HG03457 (cell line): ENCODE data around the gene ABI3BP.

ENCODE experiments used
- ATAC-seq: cut with Tn5 transposase; IDR thresholded peaks from one replicate; pipeline ENCODE4 v1.9.1; 2021; ENCODE audit warnings: moderate number of reproducible peaks; ENCODE audit not compliant: unreplicated experiment

ABI3BP gene

GRCh38 chr3:100988080-100988479 is 5.1 kb downstream of the ABI3BP start:
- ATAC-seq = no peak

- ATAC-seq = no peak
These were observed 8.9 kb downstream of the ABI3BP start for GRCh38 chr3:100984308-100984707.

- ATAC-seq = no peak
These were observed 10.5 kb downstream of the ABI3BP start for GRCh38 chr3:100982710-100983109.

GRCh38 chr3:100981164-100981911 is 11.9 kb downstream of the ABI3BP start:
- ATAC-seq = no peak

GRCh38 chr3:100978011-100978659 is 15.1 kb downstream of the ABI3BP start:
- no peak for ATAC-seq

DNA sequence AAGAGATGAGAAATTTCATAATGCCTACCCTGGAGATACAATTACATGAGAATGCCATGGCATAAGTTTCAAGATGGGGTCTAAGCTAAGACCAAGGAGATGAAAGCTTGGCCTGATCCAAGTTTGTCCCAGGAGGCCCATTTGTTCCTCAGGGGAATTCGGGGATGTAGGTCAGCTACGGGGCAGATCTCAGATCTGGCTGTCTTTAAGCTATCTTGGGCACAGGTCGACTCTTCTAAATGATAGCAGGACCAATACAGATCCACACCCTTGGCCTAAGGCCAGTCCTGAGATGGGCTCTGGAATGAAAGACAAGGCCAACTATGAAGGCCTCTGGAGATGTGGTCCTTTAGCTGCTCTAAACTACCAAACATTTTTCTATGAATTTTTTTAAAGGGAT is 16.6 kb downstream of the ABI3BP start:
- no peak for ATAC-seq

DNA sequence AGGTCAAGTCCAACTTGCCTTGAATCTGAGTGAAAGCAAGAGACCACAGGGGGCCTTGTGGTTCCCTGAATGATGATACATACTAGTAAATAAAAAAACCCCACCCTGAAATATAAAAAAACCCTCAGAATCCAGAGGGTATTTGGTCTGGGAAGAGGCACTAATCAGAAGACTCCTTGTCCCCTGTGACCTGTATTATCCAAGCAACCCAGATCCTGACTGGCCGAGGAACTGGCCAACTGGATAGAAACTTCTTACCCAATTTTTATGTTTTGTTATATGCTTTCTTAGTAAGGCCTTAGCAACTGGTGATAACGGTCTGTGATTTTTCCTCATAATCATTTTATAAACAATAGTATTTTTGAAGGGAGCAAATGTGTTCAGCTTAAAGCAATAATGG is 17.5 kb downstream of the ABI3BP start:
- ATAC-seq = no peak

- ATAC-seq = no peak
These were observed 19.6 kb downstream of the ABI3BP start for GRCh38 chr3:100973594-100973993.

GRCh38 chr3:100972867-100973266 is 20.4 kb downstream of the ABI3BP start:
- ATAC-seq = no peak

- no peak for ATAC-seq
These were observed 20.8 kb downstream of the ABI3BP start for GRCh38 chr3:100972301-100972844.

- no peak for ATAC-seq
These were observed 21.4 kb downstream of the ABI3BP start for GRCh38 chr3:100971798-100972197.

DNA sequence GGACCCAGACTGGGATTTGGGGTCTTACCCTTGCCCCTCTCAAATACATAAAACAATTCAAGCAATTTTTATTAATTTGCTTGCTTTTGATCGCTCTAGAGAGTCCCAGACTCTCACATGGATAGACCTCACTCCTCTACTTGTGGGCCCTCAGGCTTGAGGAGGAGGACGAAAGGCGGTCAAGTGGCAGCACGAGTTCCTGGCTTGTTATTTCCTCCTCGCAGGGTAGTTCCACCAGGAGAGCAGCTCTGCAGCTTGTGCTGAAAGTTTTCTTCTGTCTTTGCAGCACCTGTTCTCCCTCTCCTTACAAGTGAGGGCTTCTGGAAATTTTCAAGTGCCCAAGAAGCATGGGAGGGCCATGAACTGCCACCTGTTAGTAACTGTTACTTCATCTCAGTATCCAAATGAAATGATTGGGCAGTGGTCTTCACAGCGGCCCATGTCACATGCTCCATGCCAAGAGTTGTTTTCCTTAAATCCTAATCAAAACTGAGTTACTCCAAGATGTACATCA is 22.7 kb downstream of the ABI3BP start:
- ATAC-seq = no peak

DNA sequence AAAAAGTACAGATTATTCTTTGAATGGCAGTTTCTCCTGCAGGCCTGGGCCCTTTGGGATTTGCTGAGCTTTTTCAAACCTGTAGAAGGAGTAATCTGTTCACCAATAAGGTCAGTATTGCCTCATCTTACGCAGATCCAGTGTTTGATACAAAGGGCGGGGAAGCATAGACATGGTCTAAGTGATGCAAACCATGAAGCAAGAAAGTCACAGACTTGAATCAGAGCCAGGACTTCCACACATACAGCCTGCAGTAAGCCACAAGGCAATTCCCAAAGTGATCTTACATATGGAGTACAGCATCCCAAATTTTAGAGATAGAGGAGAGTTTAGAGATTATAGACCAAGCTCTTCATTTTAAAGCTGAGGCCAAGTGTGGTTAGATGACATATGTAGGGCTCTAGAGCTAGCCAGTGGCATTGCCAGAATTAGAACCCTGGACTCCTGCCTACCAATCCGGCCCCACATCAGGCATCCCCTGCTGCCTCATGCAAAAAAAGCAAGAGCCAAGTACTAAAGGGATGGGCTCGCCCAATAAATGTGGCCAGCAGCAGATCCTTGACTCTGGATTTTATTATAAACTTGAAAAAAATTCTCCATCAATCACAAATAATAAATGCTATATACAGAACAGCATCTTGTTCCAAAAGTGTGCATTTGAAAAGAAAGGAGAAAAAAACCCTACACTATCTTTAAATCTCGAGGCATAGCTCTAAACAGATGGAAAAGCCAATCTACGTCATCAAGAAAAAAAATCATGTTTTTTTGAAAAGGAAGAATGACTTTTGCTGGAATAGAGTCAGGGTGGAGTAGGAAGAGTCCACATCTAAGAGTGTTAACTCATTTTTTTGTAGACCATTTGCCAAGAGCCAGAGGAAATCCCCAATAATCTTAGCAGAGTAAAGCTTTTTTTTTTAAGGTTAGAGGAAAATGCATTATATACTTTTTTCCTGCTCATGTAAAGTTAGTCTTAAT is 24.0 kb downstream of the ABI3BP start:
- ATAC-seq = no peak

DNA sequence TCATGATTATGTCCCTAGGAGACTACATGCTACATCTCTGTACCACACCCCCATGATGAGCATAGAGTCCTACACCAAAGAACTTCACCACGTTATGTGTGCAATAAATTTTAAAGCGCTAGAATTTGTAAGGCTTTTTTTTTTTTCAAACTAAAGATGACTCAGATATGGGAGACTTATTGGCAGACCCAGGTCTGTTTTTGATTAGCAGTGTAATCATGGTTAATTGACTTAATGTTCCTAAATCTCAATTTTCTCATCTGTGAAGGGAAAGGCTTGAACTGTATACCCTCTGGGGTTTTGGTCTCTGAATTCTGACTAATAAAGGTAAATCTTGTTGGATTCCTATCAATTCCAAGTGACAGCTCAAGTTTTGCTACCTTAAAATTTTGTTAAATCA is 26.4 kb downstream of the ABI3BP start:
- ATAC-seq = no peak

- no peak for ATAC-seq
These were observed 27.2 kb downstream of the ABI3BP start for GRCh38 chr3:100966049-100966491.

DNA sequence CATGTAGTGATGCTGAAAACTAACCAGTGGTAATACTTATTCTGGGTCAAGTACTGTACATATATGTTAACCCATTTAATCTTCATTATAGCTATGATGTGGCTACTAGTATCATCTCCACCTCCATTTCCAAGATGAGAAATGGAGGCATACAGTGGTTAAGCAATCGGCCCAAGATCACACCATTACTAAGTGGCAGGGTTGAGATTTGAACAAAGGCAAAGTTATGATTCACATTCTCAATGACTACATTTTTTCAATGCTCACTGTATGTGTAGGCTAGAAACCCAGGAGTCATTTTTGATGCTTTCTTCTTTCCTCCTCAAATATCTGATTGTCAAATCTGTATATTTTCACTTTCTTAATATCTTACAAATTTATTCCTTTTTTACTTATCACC is 30.2 kb downstream of the ABI3BP start:
- no peak for ATAC-seq

GRCh38 chr3:100957261-100957986 is 35.8 kb downstream of the ABI3BP start:
- ATAC-seq = no peak

- no peak for ATAC-seq
These were observed 36.9 kb downstream of the ABI3BP start for GRCh38 chr3:100956276-100956675.

DNA sequence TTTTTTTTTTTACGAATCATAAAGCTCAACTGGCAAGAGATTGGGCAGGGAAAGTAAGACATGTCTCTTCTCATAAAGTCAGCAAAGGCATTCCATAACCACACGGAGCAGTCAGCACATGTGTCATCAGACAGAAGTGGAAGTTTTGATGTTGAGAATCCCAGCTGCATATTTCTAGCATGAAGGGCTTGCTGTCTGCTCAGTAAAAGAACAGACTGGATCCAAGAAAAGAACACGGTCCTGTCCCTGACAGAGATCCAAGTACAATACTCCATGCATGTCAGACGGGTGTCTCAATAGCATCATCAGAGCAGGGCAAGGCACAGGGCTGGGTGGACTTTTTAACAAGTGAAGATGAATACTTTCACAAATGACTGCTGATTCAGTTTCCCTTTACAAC is 38.2 kb downstream of the ABI3BP start:
- ATAC-seq = no peak

- no peak for ATAC-seq
These were observed 38.9 kb downstream of the ABI3BP start for GRCh38 chr3:100954199-100954935.
